H9 (cell line): Measurements from ENCODE around the gene PXDC1. TPM values are rescaled to one million over a fixed set of nuclear protein-coding genes. Genes with fewer than 3 reads are reported as not detected.

Source experiments
- DNase-seq: peaks from one replicate; pipeline ENCODE4 v3.0.0-alpha.2; 2017
- H2AFZ ChIP-seq: one replicate; pipeline ENCODE4 v1.6.1; 2013; ENCODE audit warnings: mild to moderate bottlenecking, low read length, control low read depth, moderate library complexity
- H2AK5ac ChIP-seq: 2 replicates; pipeline ENCODE4 v1.6.1; 2013; ENCODE audit warnings: low read length, control low read depth, mixed read lengths; ENCODE audit not compliant: insufficient read length
- H2BK120ac ChIP-seq: one replicate; pipeline ENCODE4 v1.6.1; 2013; ENCODE audit warnings: low read depth, mild to moderate bottlenecking, low read length, control low read depth, inconsistent platforms; ENCODE audit not compliant: poor library complexity, severe bottlenecking
- H2BK12ac ChIP-seq: 2 replicates; pipeline ENCODE4 v1.6.1; 2013; ENCODE audit warnings: low read length, control low read depth, mixed read lengths, low read depth; ENCODE audit not compliant: insufficient read length
- H2BK15ac ChIP-seq: 2 replicates; pipeline ENCODE4 v1.6.1; 2013; ENCODE audit warnings: low read depth, low read length, control low read depth
- H2BK20ac ChIP-seq: one replicate; pipeline ENCODE4 v1.6.1; 2013; ENCODE audit warnings: low read depth, mild to moderate bottlenecking, low read length, control low read depth, inconsistent platforms; ENCODE audit not compliant: poor library complexity, severe bottlenecking
- H2BK5ac ChIP-seq: 2 replicates; pipeline ENCODE4 v1.6.1; 2013; ENCODE audit warnings: low read length, control low read depth, mixed read lengths; ENCODE audit not compliant: insufficient read length
- H3K14ac ChIP-seq: 2 replicates; pipeline ENCODE4 v1.6.1; 2013; ENCODE audit warnings: low read length, control low read depth; ENCODE audit not compliant: insufficient read depth
- H3K18ac ChIP-seq: 2 replicates; pipeline ENCODE4 v1.6.1; 2013; ENCODE audit warnings: low read depth, mild to moderate bottlenecking, mixed read lengths, low read length, control low read depth; ENCODE audit not compliant: insufficient read length
- H3K23ac ChIP-seq: 2 replicates; pipeline ENCODE4 v1.6.1; 2013; ENCODE audit warnings: low read length, control low read depth, mixed read lengths, low read depth; ENCODE audit not compliant: insufficient read length
- H3K23me2 ChIP-seq: 2 replicates; pipeline ENCODE4 v1.6.1; 2013; ENCODE audit warnings: low read depth, mild to moderate bottlenecking, mixed read lengths, low read length, control low read depth; ENCODE audit not compliant: insufficient read length, poor library complexity, severe bottlenecking
- H3K27ac ChIP-seq: 2 replicates; pipeline ENCODE4 v1.5.1; 2013; ENCODE audit warnings: low read length, control low read depth, mixed read lengths, low read depth; ENCODE audit not compliant: insufficient read length
- H3K27me3 ChIP-seq: 2 replicates; pipeline ENCODE4 v1.6.1; 2013; ENCODE audit warnings: low read length, control low read depth, inconsistent platforms; ENCODE audit not compliant: insufficient read depth
- H3K4ac ChIP-seq: 2 replicates; pipeline ENCODE4 v1.6.1; 2013; ENCODE audit warnings: low read depth, mild to moderate bottlenecking, control low read depth, inconsistent platforms, low read length, moderate library complexity
- H3K4me1 ChIP-seq: 2 replicates; pipeline ENCODE4 v1.6.1; 2013; ENCODE audit warnings: low read length, control low read depth, inconsistent platforms; ENCODE audit not compliant: insufficient read depth
- H3K4me2 ChIP-seq: 2 replicates; pipeline ENCODE4 v1.6.1; 2013; ENCODE audit warnings: low read length, control low read depth, mixed read lengths; ENCODE audit not compliant: insufficient read length, insufficient read depth
- H3K56ac ChIP-seq: 2 replicates; pipeline ENCODE4 v1.6.1; 2013; ENCODE audit warnings: low read depth, mild to moderate bottlenecking, mixed read lengths, low read length, control low read depth; ENCODE audit not compliant: insufficient read length
- H3K79me1 ChIP-seq: 2 replicates; pipeline ENCODE4 v1.6.1; 2013; ENCODE audit warnings: low read depth, mild to moderate bottlenecking, moderate library complexity, low read length, control low read depth, inconsistent platforms; ENCODE audit not compliant: insufficient read depth, poor library complexity, severe bottlenecking
- H3K79me2 ChIP-seq: 2 replicates; pipeline ENCODE4 v1.6.1; 2013; ENCODE audit warnings: low read length, control low read depth, inconsistent platforms; ENCODE audit not compliant: insufficient read depth
- H3K9ac ChIP-seq: 2 replicates; pipeline ENCODE4 v1.6.1; 2013; ENCODE audit warnings: low read length, control low read depth, mixed read lengths; ENCODE audit not compliant: insufficient read length; ENCODE audit errors: extremely low read depth
- H3K9me3 ChIP-seq: one replicate; pipeline ENCODE4 v1.6.1; 2013; ENCODE audit warnings: low read depth, low read length, inconsistent platforms; ENCODE audit not compliant: control insufficient read depth
- H3T11ph ChIP-seq: one replicate; pipeline ENCODE4 v1.6.1; 2013; ENCODE audit warnings: mild to moderate bottlenecking, low read length, control low read depth, inconsistent platforms
- H4K20me1 ChIP-seq: one replicate; pipeline ENCODE4 v1.6.1; 2013; ENCODE audit not compliant: control insufficient read depth, insufficient read length, insufficient read depth
- H4K5ac ChIP-seq: 2 replicates; pipeline ENCODE4 v1.6.1; 2013; ENCODE audit warnings: low read depth, mild to moderate bottlenecking, mixed read lengths, low read length, control low read depth; ENCODE audit not compliant: insufficient read length
- H4K8ac ChIP-seq: replicated peaks from 2 replicates; pipeline ENCODE4 v1.6.1; 2013; ENCODE audit warnings: low read length, control low read depth, mixed read lengths, low read depth; ENCODE audit not compliant: insufficient read length
- H4K91ac ChIP-seq: 2 replicates; pipeline ENCODE4 v1.6.1; 2013; ENCODE audit warnings: low read depth, mild to moderate bottlenecking, moderate library complexity, mixed read lengths, low read length, control low read depth; ENCODE audit not compliant: insufficient read length
- H3K27ac Mint-ChIP-seq, 3 experiments: 2 replicates in 2 of 3; 3 replicates in 1 of 3; pipeline ENCODE4 v1.8.0; 2020 to 2021; ENCODE audit warnings: mixed read lengths in 3 of 3, mild to moderate bottlenecking in 1 of 3, moderate library complexity in 1 of 3
- H3K27me3 Mint-ChIP-seq: 2 replicates; pipeline ENCODE4 v1.8.0; 2021; ENCODE audit warnings: low read depth, mild to moderate bottlenecking, moderate library complexity, mixed read lengths
- H3K36me3 Mint-ChIP-seq, 3 experiments: 2 replicates in 2 of 3; 3 replicates in 1 of 3; pipeline ENCODE4 v1.8.0; 2020 to 2021; ENCODE audit warnings: low read depth in 3 of 3, mixed read lengths in 3 of 3; ENCODE audit not compliant: insufficient read depth in 1 of 3
- H3K4me1 Mint-ChIP-seq, 2 experiments: 2 replicates each; pipeline ENCODE4 v1.8.0; 2020; ENCODE audit warnings: mixed read lengths in 2 of 2
- H3K4me3 Mint-ChIP-seq, 2 experiments: 2 replicates in 1 of 2; 3 replicates in 1 of 2; pipeline ENCODE4 v1.8.0; 2020 to 2021; ENCODE audit warnings: mild to moderate bottlenecking in 2 of 2, mixed read lengths in 2 of 2, moderate library complexity in 1 of 2
- H3K9me3 Mint-ChIP-seq, 2 experiments: 2 replicates in 1 of 2; 3 replicates in 1 of 2; pipeline ENCODE4 v1.8.0; 2020; ENCODE audit warnings: mild to moderate bottlenecking in 2 of 2, mixed read lengths in 2 of 2, moderate library complexity in 1 of 2
- CTCF ChIP-seq: fragments of 200-600 bp; sonication (generic); conservative IDR thresholded peaks from 3 replicates; pipeline ENCODE4 v1.8.0; 2021; ENCODE audit warnings: antibody characterized with exemption, mild to moderate bottlenecking
- WGBS: extraction: QIAGEN DNeasy Blood & Tissue Kit; methylation state at CpG from one replicate; pipeline ENCODE4 v1.1.7; 2013; ENCODE audit warnings: missing lambda C conversion rate, low lambda C conversion rate, mixed read lengths; ENCODE audit not compliant: insufficient read length; ENCODE audit errors: extremely low coverage; 5-methylcytosine and 5-hydroxymethylcytosine counted together
- total RNA-seq: library from RNA; stranded (reverse); gene quantifications from 2 replicates; pipeline ENCODE4 v1.2.1, GENCODE V29; 2021

The PXDC1 gene
- total RNA-seq, 1 experiment from 2014 or later = 3.1 TPM

GRCh38 chr6:3723966-3724365, 27.5 kb downstream of the PXDC1 start:
- H3K9me3 ChIP-seq = no peaks in the 10 kb centered on the region
- H4K5ac ChIP-seq = no peak overlapping the region
- H3K36me3 Mint-ChIP-seq = peaks cover 0 to 2% (median 0%) of the 10 kb centered on the region in 3 experiments; a peak in 3 of 7 replicates
- peaks cover 2% of the 10 kb centered on the region; the same call in 1 of the 2 replicates for H3K27me3 Mint-ChIP-seq
- H3K4ac ChIP-seq = no peak overlapping the region
- H3K79me2 ChIP-seq = no peaks in the 10 kb centered on the region
- H3K27ac Mint-ChIP-seq = no peak overlapping the region; a peak in 1 of 7 replicates
- H3K27ac ChIP-seq = no peak overlapping the region
- H3T11ph ChIP-seq = no peak overlapping the region
- H3K79me1 ChIP-seq = no peaks in the 10 kb centered on the region
- H3K4me1 ChIP-seq = peaks cover 6% of the 10 kb centered on the region; the same call in 1 of the 2 replicates
- no peak overlapping the region for H4K8ac ChIP-seq
- H3K4me1 Mint-ChIP-seq = peaks cover 31% of the 10 kb centered on the region in 2 experiments
- no peaks in the 10 kb centered on the region for H3K27me3 ChIP-seq
- WGBS = no CpG with 5 or more reads among the region's 18 CpGs
- no peak overlapping the region for H4K91ac ChIP-seq
- H2BK120ac ChIP-seq = no peak overlapping the region
- no peak overlapping the region; the same call in 1 of the 2 replicates for H3K14ac ChIP-seq
- H4K20me1 ChIP-seq = no peaks in the 10 kb centered on the region
- no peak overlapping the region for H3K23ac ChIP-seq
- no peak overlapping the region for H3K4me2 ChIP-seq
- H2AFZ ChIP-seq = no peak overlapping the region
- TF ChIP-seq CTCF = no peak
- no peak overlapping the region for H2BK15ac ChIP-seq
- no peak overlapping the region for H2AK5ac ChIP-seq
- H3K9me3 Mint-ChIP-seq = peaks cover 2 to 4% of the 10 kb centered on the region in 2 experiments; a peak in 2 of 5 replicates
- H2BK5ac ChIP-seq = no peak overlapping the region
- H3K23me2 ChIP-seq = no peaks in the 10 kb centered on the region
- no peak for DNase-seq
- no peak overlapping the region for H3K4me3 Mint-ChIP-seq
- no peak overlapping the region for H3K18ac ChIP-seq
- H3K9ac ChIP-seq = no peak overlapping the region
- H2BK12ac ChIP-seq = no peak overlapping the region
- no peak overlapping the region for H3K56ac ChIP-seq
- no peak overlapping the region for H2BK20ac ChIP-seq
